Embryonic facial prominence (tissue), 1 donor: ENCODE results near the gene TBCD.

Experiments used
- DNase-seq: peaks from one replicate; pipeline ENCODE4 v3.0.0-alpha.2; 2016; ENCODE audit errors: extremely low spot score

Gene TBCD

GRCh38 chr17:82858376-82859126, 106.7 kb downstream of the TBCD start:
- no peak for DNase-seq

GRCh38 chr17:82859431-82860403, 107.9 kb downstream of the TBCD start:
- DNase-seq = no peak

DNA sequence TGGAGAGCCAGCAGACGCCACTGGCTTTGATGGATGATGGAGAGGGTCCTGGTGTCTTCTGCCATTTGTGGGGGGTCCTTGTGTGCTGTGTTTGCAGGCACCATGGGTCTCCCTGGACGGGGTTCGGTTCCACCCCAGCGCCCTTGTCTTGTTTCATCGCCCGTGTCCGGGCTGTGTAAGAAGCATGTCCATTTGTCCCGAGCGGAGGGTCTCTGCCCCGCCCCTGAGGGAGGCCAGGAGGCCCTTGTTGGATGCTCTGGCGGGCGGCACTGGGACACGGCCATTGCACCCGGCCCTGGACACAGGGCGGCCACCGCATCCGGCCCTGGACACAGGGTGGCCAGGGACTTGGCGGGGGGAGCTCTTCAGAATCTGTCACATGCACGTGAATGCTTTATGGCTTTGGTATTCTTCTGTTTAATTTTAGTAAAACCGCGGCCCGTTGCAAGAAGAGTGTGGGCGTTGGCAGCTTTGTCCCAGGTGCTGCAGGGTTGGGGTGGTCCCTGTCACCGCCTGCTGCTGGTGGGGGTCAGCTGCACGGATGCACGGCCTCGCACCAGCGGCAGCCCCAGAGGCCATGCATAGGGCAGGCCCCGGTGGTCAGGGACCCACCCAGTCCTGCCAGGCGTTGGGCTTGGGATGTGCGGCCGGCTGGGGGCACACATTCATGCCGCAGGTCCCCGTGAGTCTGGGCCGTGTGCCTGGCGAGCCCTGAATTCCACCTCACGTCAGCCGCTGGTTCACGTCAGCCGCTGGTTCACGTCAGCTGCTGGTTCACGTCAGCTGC, 108.9 kb downstream of the TBCD start:
- DNase-seq = no peak

GRCh38 chr17:82861393-82861775, 109.5 kb downstream of the TBCD start:
- DNase-seq = no peak

- DNase-seq = no peak
These were observed 110.3 kb downstream of the TBCD start for GRCh38 chr17:82862191-82862590.

GRCh38 chr17:82862737-82863382, 111.0 kb downstream of the TBCD start:
- DNase-seq = no peak

GRCh38 chr17:82863383-82863940, 111.6 kb downstream of the TBCD start:
- no peak for DNase-seq

DNA sequence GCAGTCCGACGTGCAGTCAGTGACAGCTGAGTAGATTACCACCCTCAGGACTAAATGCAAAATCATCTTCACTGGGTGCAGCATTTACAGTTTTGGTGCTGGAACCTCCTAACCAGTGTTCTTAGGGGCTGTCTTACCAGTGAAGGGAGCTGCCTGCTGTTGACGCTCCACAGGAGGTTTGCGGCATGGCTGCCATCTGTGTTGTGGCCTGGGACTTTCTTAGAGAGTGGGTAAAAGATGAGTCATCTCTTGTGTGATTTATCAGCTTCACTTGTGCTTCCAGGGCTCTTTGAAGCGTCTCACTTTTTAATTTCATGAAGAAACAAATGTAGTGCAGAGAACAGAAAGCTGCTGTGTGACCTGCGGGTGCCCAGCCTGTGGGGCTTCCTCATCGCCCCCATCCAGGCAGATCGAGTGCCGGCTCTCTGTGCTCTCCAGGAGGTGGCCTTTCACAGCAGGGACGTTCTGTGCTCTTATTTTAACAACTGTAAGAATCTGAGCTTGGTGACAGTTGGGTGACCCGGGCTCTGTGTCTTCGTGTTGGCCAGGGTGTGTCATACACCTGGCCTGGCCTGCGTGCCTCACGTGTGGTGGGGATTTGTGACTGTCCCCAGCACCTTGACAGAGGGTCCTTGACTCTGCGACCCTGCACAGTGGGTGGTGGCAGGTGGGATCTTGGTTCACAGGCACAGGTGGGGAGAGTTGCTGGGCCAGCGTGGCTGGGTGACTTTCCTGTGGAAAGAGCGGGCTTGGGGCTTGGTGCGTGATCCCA, 112.3 kb downstream of the TBCD start:
- no peak for DNase-seq

GRCh38 chr17:82864713-82865248, 112.9 kb downstream of the TBCD start:
- no peak for DNase-seq

GRCh38 chr17:82865274-82865673, 113.4 kb downstream of the TBCD start:
- DNase-seq = no peak

DNA sequence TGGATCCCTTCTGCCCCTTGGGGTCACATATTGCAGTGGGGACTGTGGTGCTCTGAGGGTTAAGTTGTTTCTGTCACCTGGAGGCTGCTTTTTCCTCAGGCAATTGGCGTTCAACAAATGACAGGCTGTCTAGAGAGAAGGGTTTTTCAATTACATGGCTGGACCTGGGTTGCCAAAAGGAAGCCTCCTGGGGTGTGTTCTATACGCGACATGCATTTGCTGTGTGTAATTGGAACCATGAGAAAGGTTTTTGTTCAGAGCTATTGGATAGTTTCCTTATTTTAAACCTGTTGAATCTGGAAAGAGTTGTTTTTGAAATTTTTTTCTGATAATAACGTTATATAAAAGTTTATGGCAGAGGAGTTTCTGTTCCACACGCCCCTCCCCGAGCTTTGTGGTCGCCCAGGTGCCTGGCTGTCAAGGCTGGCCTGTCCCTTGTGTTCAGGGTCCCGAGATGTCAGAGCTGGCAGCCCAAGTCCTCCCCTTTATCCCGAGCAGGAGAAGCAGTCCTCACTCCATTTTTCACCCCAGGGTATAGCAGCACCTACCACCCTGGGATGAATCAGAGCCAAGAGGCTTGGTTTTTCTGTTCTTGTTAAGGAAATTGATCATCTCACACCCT, 114.0 kb downstream of the TBCD start:
- no peak for DNase-seq

- no peak for DNase-seq
These were observed 114.8 kb downstream of the TBCD start for GRCh38 chr17:82866590-82867191.

- no peak for DNase-seq
These were observed 116.0 kb downstream of the TBCD start for GRCh38 chr17:82867763-82868325.

- DNase-seq = no peak
These were observed 116.9 kb downstream of the TBCD start for GRCh38 chr17:82868715-82869131.

DNA sequence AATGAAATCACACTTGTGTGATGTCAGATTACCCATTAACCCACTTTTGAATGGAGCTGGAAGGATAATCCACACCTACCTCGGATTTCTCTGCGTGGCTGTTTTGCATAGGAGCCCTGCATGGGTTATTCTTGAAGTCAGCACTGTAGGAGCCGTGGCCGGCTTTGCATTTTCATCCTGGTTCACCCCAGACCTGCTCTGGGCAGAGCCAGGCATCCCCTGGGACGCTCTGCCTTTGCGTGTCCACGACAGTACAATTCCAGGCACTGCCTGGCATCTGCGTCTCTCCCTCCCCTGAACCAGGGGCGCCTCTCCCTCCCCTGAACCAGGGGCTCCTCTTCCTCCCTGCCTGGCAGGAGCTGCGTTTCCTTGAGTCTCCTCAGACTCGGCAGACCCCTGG, 117.7 kb downstream of the TBCD start:
- no peak for DNase-seq

DNA sequence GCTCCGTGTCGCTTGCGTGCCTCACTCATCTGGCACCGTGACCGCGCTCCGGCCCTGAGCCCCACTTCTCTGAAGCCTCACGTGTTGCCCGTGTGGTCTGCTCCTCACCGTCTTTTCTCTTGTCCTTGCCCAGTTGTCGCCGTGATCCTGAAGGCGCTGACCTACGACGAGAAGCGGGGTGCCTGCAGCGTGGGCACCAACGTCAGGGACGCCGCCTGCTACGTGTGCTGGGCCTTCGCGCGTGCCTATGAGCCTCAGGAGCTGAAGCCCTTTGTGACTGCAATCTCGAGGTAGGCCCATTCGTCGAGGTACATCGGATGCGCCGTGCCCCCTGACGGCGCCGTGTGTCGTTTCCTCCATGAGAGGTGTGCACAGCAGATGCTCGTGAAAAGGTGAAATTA, 118.2 kb downstream of the TBCD start:
- DNase-seq = no peak

DNA sequence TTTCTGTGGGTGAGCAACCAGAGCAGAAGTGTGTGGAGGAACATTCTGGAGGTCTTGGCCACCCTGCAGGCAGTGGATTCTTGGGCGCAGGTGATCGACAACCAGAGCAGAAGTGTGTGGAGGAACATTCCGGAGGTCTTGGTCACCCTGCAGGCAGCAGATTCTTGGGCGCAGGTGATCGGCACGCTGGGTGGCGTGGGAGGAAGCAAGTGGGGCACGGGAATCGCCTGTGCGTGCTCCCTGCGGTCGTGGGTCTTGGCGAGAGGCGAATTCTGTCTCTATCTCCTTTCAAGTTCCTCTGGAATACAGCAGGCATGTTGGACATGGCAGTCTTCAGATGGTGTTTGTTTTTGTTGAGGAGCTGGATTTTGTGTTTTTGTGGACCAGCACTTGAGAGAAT, 118.7 kb downstream of the TBCD start:
- DNase-seq = no peak

DNA sequence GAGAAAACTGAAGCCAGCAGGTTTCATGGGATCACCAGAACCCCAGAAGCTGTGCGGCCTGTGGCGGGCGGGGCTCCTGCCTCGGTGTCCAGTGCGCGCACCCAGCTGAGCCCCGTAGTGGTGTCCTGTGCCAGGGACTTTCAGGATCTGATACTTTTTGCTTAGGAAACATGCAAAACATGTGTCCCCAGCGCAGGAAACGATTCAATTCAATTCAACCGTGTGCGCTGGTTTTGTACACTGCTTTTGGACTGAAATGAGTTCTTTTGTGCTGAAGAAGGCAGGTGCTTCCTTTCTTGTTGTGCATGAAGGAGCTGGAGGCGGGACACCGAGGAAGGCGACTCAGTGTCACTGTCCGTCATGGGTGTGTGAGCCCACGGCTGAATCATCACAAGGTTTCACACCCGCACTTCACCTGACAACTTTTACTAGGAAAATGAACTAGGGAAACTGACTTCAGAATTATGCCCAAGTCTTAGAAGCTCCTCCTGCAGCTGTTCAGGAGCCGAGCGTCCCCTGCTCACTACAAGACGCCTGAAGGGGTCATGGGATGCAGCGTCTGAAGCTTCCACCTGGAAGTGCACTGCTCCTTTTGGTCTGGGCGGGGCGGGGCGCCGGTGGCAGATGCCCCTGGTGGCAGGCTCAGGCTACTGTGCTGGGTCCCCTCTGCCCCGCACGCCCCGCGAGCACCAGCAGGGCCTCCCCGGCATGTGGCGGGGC, 119.4 kb downstream of the TBCD start:
- no peak for DNase-seq
